T-helper 22 cell (primary cell): ENCODE results near the gene ANTXR1.

Source experiments
- DNase-seq: peaks from one replicate; pipeline ENCODE4 v3.0.0-alpha.2; 2020; ENCODE audit warnings: low read depth

The ANTXR1 gene

DNA sequence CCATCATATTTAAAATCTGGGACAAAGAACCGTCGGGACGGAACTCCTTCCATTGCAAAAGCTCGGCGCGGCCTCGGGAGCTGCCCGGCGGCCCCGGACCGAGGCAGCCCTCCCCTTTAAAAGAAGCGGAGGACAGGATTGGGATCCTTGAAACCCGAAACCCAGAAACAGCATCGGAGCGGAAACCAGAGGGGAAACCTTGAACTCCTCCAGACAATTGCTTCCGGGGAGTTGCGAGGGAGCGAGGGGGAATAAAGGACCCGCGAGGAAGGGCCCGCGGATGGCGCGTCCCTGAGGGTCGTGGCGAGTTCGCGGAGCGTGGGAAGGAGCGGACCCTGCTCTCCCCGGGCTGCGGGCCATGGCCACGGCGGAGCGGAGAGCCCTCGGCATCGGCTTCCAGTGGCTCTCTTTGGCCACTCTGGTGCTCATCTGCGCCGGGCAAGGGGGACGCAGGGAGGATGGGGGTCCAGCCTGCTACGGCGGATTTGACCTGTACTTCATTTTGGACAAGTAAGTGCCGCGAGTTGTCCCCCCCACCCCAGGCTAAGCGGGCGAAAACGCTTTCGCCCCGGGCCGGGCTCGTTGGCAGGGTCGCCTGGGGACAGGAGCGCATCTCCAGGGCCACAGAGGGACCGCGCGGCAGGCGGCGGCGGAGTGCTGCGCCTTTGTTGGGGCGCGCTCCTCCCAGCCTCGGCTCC lies at the start of gene ANTXR1:
Gene ANTXR1, plus strand, starts transcription at position 38 of the 698 bp plus-strand sequence. Its CDS starts 321 bp downstream, at position 359.
- DNase-seq, result no peak

DNA sequence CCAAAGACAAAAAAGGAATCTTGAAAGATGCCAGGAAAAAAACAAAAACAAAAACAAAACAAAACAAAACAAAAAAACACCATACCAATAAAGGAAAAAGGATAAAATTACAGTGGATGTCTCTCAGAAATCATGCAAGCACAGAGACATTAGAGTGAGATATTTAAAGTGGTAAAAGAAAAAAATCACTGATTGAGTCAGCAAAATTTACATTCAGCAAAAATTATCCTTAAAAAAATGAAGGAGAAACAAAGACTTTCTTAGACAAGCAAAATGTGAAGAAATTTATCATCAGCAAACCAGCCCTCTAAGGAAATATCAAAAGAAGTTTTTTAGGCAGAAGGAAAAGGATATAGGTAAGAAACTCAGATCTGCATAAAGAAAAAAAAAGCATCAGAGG lies 48.7 kb upstream of the ANTXR1 start:
- no peak for DNase-seq

DNA sequence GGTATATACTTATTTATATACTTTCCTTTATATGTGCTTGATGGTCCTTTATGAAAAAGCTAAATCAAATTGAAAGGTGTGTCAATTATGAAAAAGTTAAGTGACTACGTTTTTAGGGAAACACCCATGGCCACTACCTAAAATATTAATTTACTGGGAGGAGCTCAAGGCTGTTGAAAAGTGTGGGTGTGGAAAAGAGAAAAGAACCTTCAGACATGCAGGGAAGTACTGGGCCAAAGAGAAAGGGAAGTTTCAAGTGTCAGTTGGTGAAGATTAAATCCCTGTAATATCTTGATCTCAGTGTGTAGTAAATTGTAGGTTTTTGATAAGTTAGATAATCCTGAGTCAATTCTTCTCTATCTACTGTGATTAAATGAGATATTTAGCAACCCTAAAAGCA lies 44.8 kb upstream of the ANTXR1 start:
- no peak for DNase-seq

DNA sequence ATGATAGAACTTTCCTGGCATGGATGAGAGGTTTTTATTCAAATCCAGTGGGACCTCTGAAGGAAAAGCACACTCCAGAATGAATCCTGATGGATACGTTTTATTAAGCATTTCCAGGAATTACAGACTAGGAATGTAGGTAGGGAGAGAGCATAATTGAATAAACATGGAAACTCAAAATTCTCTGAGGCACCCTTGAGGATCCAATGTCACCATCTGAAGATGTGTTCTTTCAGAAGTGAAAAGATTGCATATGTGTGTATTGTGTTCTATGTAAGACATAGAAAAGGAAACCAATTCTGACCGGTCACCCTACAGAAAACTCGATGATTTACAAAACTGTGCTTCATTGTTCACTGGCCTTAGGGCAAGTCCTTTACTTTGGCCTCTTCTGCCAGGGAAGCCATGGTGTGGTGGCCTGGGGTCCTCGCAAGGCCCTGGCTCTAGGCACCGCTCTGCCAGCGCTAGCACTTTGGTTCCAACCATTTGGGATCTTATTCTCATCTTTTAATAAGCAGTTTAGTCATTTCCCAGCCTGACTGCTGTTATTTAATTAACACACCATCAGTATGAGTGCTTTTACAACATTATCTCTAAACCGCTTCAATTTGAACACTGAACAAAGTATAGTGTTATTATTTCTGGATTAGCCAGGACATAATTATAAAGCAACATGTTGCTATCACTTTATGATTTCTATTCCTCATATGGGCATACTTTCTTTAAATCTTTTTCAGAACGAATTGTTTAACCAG lies 43.1 kb upstream of the ANTXR1 start:
- DNase-seq, result no peak

DNA sequence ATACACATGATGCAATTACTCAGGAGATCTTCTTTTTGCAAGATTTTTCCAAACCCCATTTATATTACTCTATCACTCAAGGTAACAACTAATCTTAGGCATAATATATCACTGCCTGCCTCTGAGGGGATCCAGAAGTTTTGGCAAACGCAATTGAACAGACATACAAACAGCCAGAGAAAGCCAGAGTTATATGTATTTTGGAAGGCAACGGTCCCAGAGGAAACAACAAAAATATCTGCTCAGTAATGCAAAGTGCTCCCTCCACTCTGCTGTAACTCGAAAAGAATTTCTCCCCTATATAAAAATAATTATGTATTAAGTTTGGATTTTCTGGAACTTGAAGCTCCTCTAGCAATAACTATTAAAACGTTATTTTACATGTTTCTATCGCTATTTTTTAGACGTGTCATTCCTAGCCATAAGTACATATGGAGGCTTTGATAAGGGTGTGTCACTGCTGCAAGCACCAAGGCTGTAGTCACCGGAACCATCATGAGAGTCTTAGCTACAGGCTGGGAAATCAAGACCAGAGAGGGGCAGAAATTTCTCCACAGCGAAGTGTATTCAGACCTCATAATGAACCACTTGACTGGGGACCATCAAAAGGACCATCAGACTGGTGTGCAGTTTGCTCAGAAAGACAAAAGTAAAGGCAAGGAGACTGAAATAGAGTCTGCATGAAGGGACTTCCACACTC lies 42.3 kb upstream of the ANTXR1 start:
- no peak for DNase-seq

DNA sequence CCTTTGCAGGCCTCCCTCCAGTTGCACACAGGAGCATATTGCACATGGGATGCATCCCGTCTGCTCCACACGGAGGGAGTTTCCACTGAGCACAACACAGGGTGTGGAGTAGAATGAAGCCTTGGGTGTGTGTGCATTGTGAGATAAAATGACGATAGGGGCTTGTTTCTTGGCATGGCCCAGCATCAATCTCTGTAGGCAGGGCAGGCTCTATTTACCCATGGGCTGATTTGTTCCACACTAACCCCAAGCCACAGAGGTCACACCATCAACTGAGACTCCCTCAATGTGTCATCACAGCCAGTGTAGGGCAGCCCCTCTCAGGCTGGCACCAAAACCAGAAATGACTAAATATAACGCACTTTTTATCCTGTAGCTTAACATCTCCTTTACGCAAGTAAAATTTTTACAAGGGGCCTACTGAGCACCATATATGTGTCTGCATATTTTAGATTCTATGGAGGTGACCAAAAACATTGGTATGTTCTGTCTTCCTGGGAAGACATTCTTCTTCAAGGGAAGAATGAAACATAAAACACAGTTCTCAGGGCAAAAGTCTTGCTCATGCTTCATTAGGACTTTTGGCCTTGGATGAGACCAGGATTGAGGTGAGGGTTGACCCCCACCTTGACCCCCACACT lies 41.3 kb upstream of the ANTXR1 start:
- DNase-seq, result no peak

DNA sequence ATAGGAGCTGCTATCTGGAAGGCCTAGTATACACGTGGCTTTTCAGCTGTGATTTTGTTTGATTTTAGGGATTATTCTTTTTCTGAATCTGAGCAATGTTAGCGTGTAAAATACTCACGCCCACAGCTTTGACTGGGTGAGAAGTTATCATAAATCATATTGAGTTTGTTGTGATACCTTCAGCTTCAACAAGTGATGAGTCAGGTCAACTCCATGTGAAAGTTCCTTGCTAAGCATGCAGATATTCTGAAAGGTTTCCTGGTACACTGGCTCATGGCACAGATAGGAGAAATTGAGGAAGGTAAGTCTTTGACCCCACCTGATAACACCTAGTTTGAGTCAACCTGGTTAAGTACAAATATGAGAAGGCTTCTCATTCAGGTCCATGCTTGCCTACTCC lies 38.7 kb upstream of the ANTXR1 start, which contains the start of gene GKN1:
Gene GKN1, plus strand, starts transcription at position 386 of the 400 bp plus-strand sequence. CDS start 42 bp downstream, outside the sequence.
- no peak for DNase-seq

DNA sequence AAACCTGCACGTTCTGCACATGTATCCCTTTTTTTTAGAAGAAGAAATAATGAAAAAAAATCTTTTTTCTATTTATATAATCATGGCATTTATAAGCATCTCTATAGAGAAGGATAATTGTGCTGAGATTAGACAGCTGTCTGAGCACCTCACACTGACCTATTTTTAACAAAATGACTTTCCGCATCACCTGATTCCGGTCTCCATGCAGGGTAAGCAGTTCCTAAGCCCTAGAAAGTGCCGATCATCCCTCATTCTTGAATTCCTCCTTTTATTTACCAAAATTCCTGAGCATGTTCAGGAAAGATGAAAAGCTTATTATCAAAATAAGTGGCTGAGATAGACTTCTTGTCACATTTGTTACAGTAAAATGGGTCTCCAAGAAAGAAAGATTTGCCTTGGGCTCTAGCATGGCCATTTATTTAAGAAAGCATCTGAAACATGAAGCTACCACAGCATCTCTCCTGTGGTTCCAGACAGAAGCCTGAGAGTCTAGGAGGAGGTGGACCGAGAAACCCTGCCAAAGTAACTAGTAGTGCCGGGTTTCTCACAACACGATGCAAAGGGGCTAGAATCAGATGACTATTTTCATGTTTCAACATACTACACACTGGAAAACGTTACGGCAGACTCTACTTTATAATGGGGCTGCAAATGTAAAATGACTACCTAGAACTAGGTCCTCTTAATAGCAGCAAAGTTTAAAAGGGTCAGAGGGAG lies 37.9 kb upstream of the ANTXR1 start:
- DNase-seq, result no peak

DNA sequence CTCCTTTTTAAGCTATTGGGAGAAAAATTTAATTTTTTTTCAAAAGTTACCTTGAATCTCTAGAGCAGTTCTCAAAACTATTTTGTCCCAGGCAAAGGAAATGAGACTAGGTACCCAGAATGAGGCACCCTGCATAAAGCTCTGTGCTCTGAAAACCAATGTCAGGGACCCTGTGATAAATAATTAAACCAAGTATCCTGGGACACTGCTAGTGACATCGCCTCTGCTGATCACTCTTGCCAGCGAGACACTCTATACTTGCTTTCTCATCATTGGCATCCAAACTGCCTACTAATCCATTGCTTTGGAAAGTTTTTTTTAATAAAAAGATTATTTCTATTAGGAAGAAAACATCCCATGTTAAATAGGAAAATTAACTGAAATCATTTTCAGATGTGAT lies 37.1 kb upstream of the ANTXR1 start:
- no peak for DNase-seq

DNA sequence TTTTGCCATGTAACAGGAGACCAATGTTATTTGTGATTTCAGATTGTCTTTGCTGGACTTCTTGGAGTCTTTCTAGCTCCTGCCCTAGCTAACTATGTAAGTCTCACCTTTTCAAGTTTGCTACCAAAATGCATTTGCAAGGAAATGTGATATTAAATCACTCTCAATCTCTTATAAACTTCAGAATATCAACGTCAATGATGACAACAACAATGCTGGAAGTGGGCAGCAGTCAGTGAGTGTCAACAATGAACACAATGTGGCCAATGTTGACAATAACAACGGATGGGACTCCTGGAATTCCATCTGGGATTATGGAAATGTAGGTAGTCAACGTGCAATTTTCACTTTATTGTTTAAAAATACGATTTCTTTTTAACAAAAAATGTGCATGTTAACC lies 35.5 kb upstream of the ANTXR1 start:
- no peak for DNase-seq

DNA sequence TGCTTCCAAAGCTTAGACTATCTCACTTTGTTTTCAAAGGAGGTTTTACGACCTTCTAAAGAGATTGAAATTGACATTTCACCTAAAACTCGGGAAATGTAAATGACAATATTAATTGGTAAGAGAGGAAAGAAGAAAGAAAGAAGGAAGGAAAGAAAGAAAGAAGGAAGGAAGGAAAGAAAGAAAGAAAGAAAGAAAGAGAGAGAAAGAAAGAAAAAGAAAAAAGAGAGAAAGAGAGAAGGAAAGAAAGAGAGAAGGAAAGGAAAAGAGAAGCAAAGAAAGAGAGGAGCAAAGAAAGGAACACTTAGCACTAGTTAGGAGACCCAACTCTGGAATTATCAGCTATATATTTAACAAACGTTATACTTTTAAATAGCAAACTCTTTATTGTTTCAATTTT lies 34.9 kb upstream of the ANTXR1 start:
- no peak for DNase-seq

DNA sequence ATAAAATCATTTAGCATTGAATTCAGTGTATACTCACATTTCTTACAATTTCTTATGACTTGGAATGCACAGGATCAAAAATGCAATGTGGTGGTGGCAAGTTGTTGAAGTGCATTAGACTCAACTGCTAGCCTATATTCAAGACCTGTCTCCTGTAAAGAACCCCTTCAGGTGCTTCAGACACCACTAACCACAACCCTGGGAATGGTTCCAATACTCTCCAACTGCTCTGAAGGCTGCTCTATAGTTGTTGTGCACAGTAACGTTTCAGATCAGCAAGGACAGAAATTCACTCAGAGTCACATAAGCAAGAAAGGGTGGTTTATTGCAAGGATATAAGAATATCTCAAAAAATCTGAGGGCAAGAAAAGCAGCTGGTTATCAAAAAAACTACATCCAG lies 32.0 kb upstream of the ANTXR1 start:
- DNase-seq, result no peak

DNA sequence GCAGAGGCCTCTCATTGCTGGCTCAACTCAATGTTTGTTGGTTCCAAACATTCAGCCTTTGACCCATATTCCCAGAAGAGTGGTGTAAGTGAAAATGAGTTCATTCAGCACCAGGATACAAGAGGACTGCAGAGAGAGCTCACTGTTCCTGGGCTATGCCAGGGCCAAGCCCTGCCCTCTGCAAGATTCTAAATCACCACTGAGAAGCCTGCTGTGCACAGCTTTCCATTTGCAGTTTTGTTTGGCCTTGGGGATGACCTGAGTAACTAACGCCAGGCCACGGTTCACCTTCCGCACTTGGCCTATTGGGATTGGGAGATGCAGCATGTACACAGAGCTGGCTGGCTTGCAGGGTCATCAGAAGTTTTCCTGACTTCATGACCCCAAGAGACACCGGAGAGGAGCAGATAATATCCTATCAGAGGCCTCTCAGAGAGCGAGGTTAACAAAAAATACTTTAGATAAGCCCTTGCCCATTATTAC lies 25.9 kb upstream of the ANTXR1 start:
- DNase-seq, result no peak

DNA sequence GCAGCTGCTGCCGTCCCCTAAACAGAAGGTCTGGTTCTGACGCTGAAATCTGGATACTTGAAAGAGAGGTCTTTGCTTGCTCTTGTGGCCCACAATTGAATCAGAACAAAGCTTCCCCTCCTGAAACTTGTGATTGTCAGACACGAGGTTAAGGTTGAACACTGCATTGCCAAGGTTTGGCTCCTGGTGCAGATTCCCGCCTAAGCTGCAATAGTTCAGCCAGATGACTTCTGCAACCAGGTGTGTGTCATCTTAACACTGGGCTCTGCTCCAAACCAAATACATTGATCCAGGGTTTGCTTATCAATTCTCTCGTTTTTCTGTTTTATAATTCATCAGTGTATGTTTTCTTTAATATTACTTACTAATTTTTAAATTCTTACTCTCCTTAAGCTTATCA lies 23.9 kb upstream of the ANTXR1 start:
- no peak for DNase-seq

DNA sequence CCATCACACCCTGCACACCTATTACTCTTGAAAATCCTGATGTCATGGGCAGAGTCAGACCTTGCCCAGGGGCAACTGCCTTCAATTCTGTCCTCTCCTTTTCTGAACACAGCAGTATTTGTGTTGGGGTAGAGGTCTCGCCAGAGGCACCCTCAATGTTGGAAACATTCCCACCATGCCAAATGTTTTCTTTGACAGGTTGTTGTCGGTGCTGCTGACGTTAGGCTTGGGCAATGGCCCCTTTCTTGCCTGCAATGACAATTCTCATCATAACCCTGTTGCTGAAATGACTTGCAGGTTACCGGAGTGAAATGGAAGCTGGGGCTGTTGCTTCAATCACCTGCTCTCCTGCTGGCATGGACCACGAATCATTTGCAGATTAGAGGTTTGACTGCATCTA lies 20.6 kb upstream of the ANTXR1 start:
- DNase-seq, result no peak

DNA sequence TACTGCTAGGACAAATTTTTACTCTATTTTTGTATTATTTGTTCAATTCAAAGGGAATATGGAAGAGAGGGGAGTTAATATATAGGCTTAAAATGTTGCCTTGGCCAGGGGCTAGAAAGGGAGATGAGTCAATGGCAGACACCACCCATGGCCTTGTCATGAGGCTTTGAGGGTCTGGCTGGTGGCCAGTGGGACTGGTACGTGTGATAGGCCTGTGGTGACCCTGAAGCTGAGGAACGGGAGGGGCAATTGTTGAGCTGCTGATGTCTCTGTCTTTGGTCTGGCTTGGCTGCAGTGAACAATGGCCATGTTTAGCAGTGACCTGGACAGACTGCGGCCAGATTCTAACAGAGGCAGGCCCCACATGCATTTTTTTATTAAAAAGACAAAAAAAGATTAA lies 20.0 kb upstream of the ANTXR1 start:
- DNase-seq, result no peak

DNA sequence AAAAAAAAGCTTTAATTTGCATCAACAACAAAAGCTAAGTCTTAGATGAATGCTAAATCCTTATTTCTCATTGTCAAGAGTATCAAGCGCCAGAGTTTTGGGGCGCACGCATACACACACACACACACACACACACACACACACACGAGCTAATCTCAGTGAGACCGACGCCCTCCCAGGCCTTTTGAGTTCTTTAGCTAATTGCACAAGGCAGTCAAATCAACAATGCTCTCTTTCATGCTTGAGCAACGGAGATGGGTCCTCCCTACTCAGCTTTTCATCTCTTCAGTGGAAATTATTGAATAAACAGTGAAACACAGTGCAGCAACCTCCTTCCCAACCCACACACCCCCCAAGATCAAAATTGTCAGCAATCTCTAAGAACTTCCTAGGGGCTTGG lies 19.3 kb upstream of the ANTXR1 start:
- DNase-seq, result no peak

DNA sequence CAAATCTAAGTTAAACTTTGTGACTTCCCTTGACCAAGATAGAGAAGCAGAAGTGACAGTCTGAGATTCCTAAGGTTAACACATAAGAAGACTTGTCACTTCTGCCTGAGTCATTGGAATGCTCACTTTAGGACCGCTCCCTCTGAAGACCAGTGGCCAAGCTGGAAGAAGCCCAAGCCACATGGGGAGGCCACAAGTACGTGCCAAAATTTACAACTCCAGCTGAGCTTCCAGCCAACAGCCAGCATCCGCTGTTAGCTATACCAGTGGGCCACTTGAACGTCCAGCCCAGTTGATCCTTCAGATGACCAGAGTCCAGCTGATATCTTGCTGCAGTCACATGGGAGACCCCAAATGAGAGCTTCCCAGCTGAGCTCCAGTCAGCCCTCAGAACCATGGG lies 18.1 kb upstream of the ANTXR1 start:
- no peak for DNase-seq

DNA sequence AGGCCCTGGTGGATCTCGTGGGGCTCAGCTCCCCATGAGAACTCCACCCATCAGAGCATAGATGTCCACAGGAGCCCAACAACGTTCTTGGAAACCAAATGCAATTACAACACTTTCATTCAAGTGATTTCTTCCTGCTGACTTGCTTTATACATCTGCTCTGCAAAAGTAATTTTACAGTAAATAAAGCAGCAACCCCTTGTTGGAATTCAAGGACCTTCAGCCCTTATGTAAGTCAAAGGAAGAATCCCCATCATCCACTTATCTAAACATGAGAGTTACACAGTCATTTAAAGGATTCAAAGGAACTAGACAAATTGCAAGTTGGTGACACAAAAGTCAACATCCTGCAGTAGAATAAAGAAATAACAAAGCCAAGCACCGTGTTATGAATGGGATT lies 17.1 kb upstream of the ANTXR1 start:
- no peak for DNase-seq

DNA sequence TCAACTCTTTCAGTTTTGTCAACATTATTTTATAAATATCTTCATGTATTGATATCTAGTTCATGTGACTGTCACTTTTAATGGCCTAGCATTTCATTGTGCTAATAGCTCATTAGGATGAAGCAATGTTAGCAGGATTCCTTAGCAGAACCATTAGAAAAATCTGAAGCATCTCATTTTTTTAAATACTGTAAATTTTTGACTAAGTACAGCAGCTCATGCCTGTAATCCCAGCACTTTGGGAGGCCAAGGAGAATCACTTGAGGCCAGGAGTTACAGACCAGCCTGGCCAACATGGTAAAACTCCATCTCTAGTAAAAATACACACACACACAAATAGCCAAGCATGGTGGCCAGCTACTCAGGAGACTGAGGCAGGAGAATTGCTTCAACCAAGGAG lies 15.6 kb upstream of the ANTXR1 start:
- no peak for DNase-seq

DNA sequence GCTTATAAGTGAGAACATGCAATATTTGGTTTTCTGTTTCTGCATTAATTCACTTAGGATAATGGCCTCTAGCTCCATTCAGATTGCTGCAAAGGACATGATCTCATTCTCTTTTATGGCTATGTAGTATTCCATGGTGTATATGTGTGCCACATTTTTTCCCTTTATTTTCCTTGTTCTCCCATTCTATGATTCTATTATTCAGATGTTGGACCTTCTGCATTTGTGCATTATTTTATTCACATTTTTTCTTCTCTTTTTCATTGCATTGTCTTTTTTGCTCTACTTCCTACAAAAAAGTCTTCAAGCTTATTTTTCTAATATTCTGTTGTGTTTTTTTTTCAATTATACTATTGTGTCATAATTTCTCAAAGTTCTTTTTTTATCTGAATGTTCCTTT lies 11.1 kb upstream of the ANTXR1 start:
- no peak for DNase-seq

DNA sequence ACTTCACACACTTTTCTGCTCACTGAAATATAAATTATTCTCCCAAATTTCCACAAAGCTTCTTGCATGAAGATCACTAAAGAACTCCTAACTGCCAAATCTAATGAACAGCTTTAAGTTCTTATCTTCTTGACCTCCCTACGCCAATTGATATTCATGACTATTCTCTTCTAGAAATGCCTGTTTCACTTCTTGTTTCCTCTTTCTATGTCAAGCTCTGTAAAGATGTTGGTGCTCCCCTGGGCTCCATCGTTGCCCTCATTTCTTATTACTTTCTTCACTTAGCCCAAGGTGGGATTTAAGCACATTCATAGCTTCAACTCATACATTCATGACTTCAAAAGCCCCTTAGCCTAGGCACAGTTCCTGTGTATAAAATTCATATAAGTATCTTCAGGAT lies 9.2 kb upstream of the ANTXR1 start:
- no peak for DNase-seq
